ENCODE results near the gene GRM4. TPM values are rescaled to one million over a fixed set of nuclear protein-coding genes. Genes with fewer than 3 reads are reported as not detected.

The GRM4 gene
- polyA plus RNA-seq, 4 donors, result 0.45 to 0.65 (median 0.52) TPM

GRCh38 chr6:34090935-34091334 is 55.0 kb downstream of the GRM4 start:
- DNase-seq (ENCODE audit: low read depth in 4 of 4, low spot score in 3 of 4), result no peak

GRCh38 chr6:34090529-34090928 is 55.4 kb downstream of the GRM4 start:
- DNase-seq (ENCODE audit: low read depth in 4 of 4, low spot score in 3 of 4), result no peak

GRCh38 chr6:34086558-34086957 is 59.3 kb downstream of the GRM4 start:
- DNase-seq (ENCODE audit: low read depth in 4 of 4, low spot score in 3 of 4), result no peak

GRCh38 chr6:34085453-34086170 is 60.3 kb downstream of the GRM4 start:
- no peak for DNase-seq (ENCODE audit: low read depth in 4 of 4, low spot score in 3 of 4)

- DNase-seq (ENCODE audit: low read depth in 4 of 4, low spot score in 3 of 4), result no peak
Observed at GRCh38 chr6:34084591-34085290, 61.1 kb downstream of the GRM4 start.

DNA sequence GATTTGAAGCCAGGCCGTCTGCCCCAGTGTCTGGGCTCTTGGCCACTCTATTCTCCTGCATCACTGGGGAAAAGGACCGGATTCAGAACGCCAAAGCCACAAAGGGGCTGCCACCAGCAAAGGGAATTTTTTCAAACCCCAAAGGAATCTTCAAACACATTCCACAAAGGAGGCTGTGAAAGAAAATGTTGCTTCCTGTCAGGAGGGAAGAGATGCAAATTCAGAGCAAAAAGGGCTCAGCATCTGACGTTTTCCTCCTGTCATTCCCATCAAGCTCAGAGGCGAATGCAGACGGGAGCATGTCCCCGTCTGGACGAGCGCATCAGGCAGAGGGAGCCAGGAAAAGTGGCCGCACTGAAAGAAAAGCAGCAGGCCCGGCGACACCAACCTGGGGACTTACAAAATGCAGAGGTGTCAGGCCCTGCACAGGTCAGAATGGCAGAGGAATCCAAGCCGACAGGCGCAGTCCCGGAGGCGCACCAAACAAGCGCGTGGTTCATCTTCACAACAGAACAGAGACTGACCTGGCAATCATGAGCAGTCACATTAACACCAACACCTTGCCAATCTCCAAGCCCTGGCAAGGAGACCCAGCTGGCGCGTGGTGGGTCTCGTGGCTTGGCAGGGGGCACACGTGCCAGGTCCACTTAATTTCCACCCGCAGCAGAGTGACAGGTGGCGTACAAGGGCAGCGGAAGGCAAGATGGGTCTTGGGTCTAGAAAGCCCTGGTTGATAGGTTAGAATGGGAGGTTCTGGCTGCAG is 62.8 kb downstream of the GRM4 start:
- no peak for DNase-seq (ENCODE audit: low read depth in 4 of 4, low spot score in 3 of 4)

GRCh38 chr6:34082348-34082747 is 63.5 kb downstream of the GRM4 start:
- no peak for DNase-seq (ENCODE audit: low read depth in 4 of 4, low spot score in 3 of 4)

DNA sequence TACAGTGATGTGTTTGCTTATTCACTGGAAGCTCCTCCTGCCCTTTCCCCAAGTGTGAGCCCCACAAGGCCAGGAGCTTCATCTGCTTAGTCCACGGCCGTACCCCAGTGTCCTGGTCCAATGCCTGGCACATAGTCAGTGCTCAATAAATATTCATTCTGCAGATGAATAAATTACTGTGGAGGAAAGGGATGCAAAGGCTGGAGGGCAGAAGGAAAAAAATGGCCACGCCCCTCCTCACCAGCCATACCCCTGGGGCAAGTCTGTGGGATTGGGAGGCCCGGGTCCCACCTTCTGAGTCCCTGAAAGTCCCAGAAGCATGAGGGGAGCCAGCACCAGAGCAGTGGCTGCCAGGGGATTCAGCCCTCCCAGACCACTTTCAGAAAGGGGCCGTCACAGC is 65.5 kb downstream of the GRM4 start:
- DNase-seq (ENCODE audit: low read depth in 4 of 4, low spot score in 3 of 4), result no peak

- no peak for DNase-seq (ENCODE audit: low read depth in 4 of 4, low spot score in 3 of 4)
Observed at GRCh38 chr6:34079899-34080298, 66.0 kb downstream of the GRM4 start.

DNA sequence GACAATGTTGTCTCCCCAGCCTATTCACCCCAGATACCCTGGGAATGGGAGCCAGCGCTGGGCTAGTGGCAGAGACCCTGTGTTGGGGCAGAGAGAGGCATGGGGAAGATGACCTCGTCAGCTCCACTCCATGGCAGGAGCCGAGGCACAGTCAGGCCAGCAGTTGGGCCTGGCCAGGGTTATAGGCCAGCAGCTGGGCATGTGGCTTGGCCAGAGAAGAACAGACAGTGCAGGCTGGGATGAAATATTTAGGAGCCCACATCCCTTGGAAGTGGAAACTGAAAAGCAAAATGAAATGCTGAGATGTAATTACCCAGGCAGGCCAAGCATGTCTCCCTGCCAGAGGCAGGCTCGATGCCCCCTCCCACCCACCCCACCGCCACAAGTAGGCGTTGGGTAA is 70.0 kb downstream of the GRM4 start:
- no peak for DNase-seq (ENCODE audit: low read depth in 4 of 4, low spot score in 3 of 4)

GRCh38 chr6:34074064-34074742 is 71.7 kb downstream of the GRM4 start:
- DNase-seq (ENCODE audit: low read depth in 4 of 4, low spot score in 3 of 4), result no peak

DNA sequence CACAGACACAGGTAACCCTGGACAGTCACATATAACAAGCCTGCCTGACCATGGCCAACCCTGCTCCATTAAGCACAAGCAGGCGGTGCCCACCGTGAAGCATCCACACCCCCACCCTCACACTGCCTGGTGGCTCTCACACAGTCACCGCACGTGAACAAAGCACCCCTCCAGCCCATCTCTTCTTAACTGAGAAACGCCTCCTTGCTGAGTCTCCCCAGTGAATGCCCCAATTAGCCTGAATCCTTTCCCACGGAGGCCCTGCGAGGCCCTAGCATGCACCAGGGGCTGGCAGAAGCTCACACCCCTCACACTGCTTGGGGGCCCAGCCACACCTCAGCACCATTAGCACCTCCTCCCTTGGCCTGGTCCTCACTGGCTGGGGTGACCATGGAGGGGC is 72.3 kb downstream of the GRM4 start:
- DNase-seq (ENCODE audit: low read depth in 4 of 4, low spot score in 3 of 4), result no peak

GRCh38 chr6:34072727-34073126 is 73.2 kb downstream of the GRM4 start:
- DNase-seq (ENCODE audit: low read depth in 4 of 4, low spot score in 3 of 4), result no peak

GRCh38 chr6:34071884-34072379 is 74.0 kb downstream of the GRM4 start:
- DNase-seq (ENCODE audit: low read depth in 4 of 4, low spot score in 3 of 4), result no peak

DNA sequence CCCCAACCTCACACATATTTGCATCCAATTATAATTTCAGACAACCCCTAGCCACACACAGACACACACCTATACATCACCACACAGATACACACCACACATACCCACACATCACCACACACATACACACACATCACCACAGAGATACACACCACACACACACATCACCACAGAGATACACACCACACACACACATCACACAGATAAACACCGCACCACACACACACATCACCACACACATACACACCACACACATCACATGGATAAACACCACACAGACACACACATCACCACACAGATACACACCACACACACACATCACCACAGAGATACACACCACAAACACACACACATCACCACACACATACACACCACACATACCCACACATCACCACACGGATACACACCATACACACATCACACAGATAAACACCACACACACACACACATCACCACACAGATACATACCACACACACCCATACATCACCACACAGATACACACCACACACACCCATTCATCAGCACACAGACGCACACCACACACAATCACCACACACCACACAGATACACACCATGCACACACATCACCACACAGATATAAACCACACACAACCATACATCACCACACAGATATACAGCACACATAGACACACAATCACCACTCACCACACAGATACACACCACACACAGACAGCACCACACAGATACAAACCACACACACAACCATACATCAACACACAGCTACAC is 74.6 kb downstream of the GRM4 start:
- DNase-seq (ENCODE audit: low read depth in 4 of 4, low spot score in 3 of 4), result no peak

DNA sequence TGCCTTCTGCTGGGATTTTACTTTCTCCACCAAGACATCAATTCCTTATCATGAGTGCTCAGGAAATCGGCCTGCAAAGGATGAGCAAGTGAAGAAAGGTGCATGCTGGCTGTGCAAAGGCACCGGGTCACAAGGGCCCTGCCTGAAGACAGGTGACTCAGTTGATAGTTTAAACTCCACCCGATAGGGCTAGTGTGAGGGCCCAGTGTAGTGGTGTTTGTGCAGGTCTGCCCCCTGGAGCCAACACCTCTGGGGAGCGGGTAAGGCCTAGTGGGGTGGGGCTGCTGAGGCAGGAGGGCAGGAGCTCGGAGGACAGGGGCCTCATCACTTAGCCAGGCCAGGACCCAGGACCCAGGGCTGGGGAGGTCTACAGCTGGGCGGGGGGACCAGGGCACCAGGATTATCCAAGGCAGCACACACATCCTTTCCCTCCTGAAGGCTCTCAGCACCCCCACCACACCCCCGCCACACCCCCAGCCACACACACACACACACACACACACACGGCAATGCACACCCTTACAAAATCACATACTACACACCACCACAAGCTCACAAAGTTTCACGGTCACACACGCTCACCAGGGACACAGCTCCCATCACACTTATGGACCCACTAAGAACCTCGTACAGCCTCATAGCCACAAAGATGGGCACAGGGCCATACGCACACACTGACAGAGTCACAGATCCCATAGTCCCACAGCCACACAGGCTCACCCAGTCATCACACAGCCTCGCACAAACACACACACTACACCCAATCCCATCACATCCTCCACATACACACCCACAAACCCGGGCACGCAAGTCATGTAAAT is 75.4 kb downstream of the GRM4 start:
- DNase-seq (ENCODE audit: low read depth in 4 of 4, low spot score in 3 of 4), result no peak

- DNase-seq (ENCODE audit: low read depth in 4 of 4, low spot score in 3 of 4), result no peak
Observed at GRCh38 chr6:34068462-34069044, 77.3 kb downstream of the GRM4 start.

DNA sequence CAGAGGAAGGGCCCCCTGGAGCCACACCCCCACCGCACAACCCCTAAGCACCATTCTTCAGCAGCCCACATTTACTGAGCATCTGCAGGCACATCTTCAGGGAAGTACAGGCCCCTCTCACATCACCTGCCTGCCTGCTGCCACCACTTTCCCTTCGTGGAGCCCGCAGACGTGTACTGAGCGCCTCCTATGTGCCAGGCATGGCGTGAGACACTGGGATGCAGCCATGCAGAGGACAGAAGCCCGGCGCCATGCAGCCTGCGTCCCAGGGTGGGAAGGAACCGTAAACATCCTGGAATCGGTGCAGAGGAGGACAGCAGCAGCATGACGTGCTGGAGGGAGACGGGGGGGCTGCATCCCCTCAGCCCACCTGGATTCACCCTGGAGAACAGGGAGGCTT is 78.1 kb downstream of the GRM4 start:
- no peak for DNase-seq (ENCODE audit: low read depth in 4 of 4, low spot score in 3 of 4)

Measured in right renal pelvis (tissue), 4 donors.